GM12875 (cell line): ENCODE measurements around the gene RIOK3.

Experiments
- H3K4me3 ChIP-seq: one replicate; pipeline ENCODE4 v1.5.1; 2011; ENCODE audit warnings: low read depth, low read length, control low read depth
- CTCF ChIP-seq: IDR thresholded peaks from 2 replicates; pipeline ENCODE4 v1.5.1; 2011; ENCODE audit warnings: low read depth, mild to moderate bottlenecking, control low read depth, inconsistent platforms, low read length, moderate library complexity, borderline replicate concordance; ENCODE audit not compliant: insufficient read depth

RIOK3 gene

GRCh38 chr18:23460285-23461273, 7.5 kb downstream of the RIOK3 start:
- H3K4me3 ChIP-seq: no peak overlapping the region
- TF ChIP-seq CTCF: no peak

GRCh38 chr18:23462876-23463275, 9.8 kb downstream of the RIOK3 start:
- H3K4me3 ChIP-seq: no peak overlapping the region
- no peak for TF ChIP-seq CTCF

GRCh38 chr18:23468753-23469459, 15.8 kb downstream of the RIOK3 start:
- TF ChIP-seq CTCF: no peak
- H3K4me3 ChIP-seq: no peak overlapping the region

- H3K4me3 ChIP-seq: no peak overlapping the region
- no peak for TF ChIP-seq CTCF
These were observed 17.7 kb downstream of the RIOK3 start for GRCh38 chr18:23470620-23471387.

- no peak for TF ChIP-seq CTCF
- no peak overlapping the region for H3K4me3 ChIP-seq
These were observed 18.4 kb downstream of the RIOK3 start for GRCh38 chr18:23471486-23471885.

- H3K4me3 ChIP-seq: no peak overlapping the region
- no peak for TF ChIP-seq CTCF
These were observed 26.9 kb downstream of the RIOK3 start for GRCh38 chr18:23479829-23480505.
